ENCODE results near the gene IAH1. TPM values are rescaled to one million over a fixed set of nuclear protein-coding genes. Genes with fewer than 3 reads are reported as not detected.

The IAH1 gene
- total and polyA plus RNA-seq, 4 donors: 19.2 to 62.1 (median 27.0) TPM

GRCh38 chr2:9430316-9431293 lies 43.7 kb upstream of the IAH1 start:
- Histone ChIP-seq H3K27ac (ENCODE audit: low read depth in 1 of 2, low read length in 2 of 2) (no peak overlapping the region), H3K27me3 (ENCODE audit: control insufficient read depth in 4 of 4, insufficient read depth in 4 of 4, low read length in 3 of 4) (no peaks in the 10 kb centered on the region), H3K9ac (ENCODE audit: low read depth in 1 of 2, low read length in 2 of 2) (no peak overlapping the region), H3K4me1 (ENCODE audit: control insufficient read depth in 4 of 4, insufficient read depth in 4 of 4, low read length in 3 of 4) (no peaks in the 10 kb centered on the region), H3K9me3 (ENCODE audit: control insufficient read depth in 4 of 4, low read length in 3 of 4) (no peaks in the 10 kb centered on the region), H3K4me3 (ENCODE audit: low read depth in 1 of 3, low read length in 3 of 3) (no peak overlapping the region), H3K36me3 (ENCODE audit: control insufficient read depth in 4 of 4, insufficient read depth in 3 of 4, low read depth in 1 of 4, low read length in 3 of 4) (peaks cover 3 to 43% (median 32%) of the 10 kb centered on the region in 4 donors)
- WGBS: 83% methylated on average over 2 of the region's 2 CpGs
- no peak for DNase-seq (ENCODE audit: low spot score)
- TF ChIP-seq ZBTB33 (IDR thresholded peaks at IDR 0.05) (no peak), RXRA (IDR thresholded peaks at IDR 0.05) (no peak), RAD21 (IDR thresholded peaks at IDR 0.05) (no peak), HNF4A (conservative IDR thresholded peaks at IDR 0.05) (no peak), ATF3 (IDR thresholded peaks at IDR 0.05) (no peak), JUND (IDR thresholded peaks at IDR 0.05) (no peak), NR2F2 (IDR thresholded peaks at IDR 0.05) (no peak), TAF1 (conservative IDR thresholded peaks at IDR 0.05) (no peak)

- no peaks in the 10 kb centered on the region for H3K27me3 ChIP-seq (ENCODE audit: control insufficient read depth in 4 of 4, insufficient read depth in 4 of 4, low read length in 3 of 4)
- no peak overlapping the region for H3K9ac ChIP-seq (ENCODE audit: low read depth in 1 of 2, low read length in 2 of 2)
- 88% methylated on average over 2 of the region's 2 CpGs for WGBS
- no peaks in the 10 kb centered on the region for H3K9me3 ChIP-seq (ENCODE audit: control insufficient read depth in 4 of 4, low read length in 3 of 4)
- no peak for DNase-seq (ENCODE audit: low spot score)
- no peak overlapping the region for H3K4me3 ChIP-seq (ENCODE audit: low read depth in 1 of 3, low read length in 3 of 3)
- H3K27ac ChIP-seq (ENCODE audit: low read depth in 1 of 2, low read length in 2 of 2): no peak overlapping the region
- no peaks in the 10 kb centered on the region for H3K4me1 ChIP-seq (ENCODE audit: control insufficient read depth in 4 of 4, insufficient read depth in 4 of 4, low read length in 3 of 4)
- TF ChIP-seq TAF1 (conservative IDR thresholded peaks at IDR 0.05): no peak
- H3K36me3 ChIP-seq (ENCODE audit: control insufficient read depth in 4 of 4, insufficient read depth in 3 of 4, low read depth in 1 of 4, low read length in 3 of 4): peaks cover 6 to 57% (median 44%) of the 10 kb centered on the region in 4 donors
These were observed 39.9 kb upstream of the IAH1 start for GRCh38 chr2:9434489-9434888.

- Histone ChIP-seq H3K36me3 (ENCODE audit: control insufficient read depth in 4 of 4, insufficient read depth in 3 of 4, low read depth in 1 of 4, low read length in 3 of 4) (peaks cover 13 to 52% (median 44%) of the 10 kb centered on the region in 4 donors), H3K9me3 (ENCODE audit: control insufficient read depth in 4 of 4, low read length in 3 of 4) (no peaks in the 10 kb centered on the region), H3K9ac (ENCODE audit: low read depth in 1 of 2, low read length in 2 of 2) (no peak overlapping the region), H3K4me3 (ENCODE audit: low read depth in 1 of 3, low read length in 3 of 3) (no peak overlapping the region), H3K27ac (ENCODE audit: low read depth in 1 of 2, low read length in 2 of 2) (no peak overlapping the region), H3K4me1 (ENCODE audit: control insufficient read depth in 4 of 4, insufficient read depth in 4 of 4, low read length in 3 of 4) (no peaks in the 10 kb centered on the region), H3K27me3 (ENCODE audit: control insufficient read depth in 4 of 4, insufficient read depth in 4 of 4, low read length in 3 of 4) (no peaks in the 10 kb centered on the region)
- WGBS: 97% methylated on average over 1 of the region's 1 CpG
- TF ChIP-seq YY1 (IDR thresholded peaks at IDR 0.05): no peak
- TF ChIP-seq GABPA (IDR thresholded peaks at IDR 0.05 in 1 of 2, conservative IDR thresholded peaks at IDR 0.05 in 1 of 2): no peak
- DNase-seq (ENCODE audit: low spot score): no peak
These were observed 34.8 kb upstream of the IAH1 start for GRCh38 chr2:9439536-9439935.

Measured in liver (tissue), 9 donors.